GM19395 (cell line): Measurements from ENCODE around the gene BLOC1S1.
A peak's percentile ranks its signal among the peaks of the same experiment; 100 is the strongest.

Experiments used
- ATAC-seq: cut with Tn5 transposase; IDR thresholded peaks from one replicate; pipeline ENCODE4 v1.9.1; 2021; ENCODE audit warnings: mild to moderate bottlenecking, moderate library complexity; ENCODE audit not compliant: unreplicated experiment

The BLOC1S1 gene

DNA sequence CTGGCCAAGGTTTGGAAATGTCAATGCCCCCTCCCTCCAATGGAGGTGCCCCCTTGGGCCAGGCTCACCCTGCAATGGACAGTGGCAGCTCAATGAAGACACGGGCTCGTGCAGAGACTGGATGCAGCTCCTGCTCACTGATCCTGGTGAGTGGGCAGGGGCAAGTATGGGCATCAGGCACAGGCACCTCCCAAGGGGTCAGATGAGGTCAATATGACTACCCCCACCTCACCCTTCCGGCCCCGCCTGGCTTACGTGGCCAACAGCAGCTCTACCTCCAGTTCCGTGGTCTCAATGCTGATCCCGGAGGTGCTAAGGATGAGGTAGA is 21.7 kb upstream of the BLOC1S1 start:
- no peak for ATAC-seq

DNA sequence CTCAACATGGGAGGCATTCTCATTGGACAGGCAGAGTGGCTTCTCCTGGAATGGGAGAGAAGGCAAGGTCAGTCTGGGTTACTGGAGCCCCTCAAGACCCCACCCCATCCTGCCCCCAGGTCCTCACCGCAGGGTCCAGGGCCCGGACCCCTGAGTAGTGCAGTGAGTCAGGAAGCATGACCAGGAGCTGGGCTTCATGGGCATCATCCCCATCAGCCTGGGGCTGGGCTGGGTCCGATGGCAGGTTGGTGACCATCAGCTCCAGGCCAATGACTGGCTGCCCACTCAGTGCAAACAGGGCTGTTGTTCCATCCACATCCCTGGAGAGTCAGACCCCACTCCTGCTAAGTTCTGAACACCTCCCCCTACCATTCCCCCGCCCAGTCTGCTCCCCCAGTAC is 21.2 kb upstream of the BLOC1S1 start:
- ATAC-seq: no peak

DNA sequence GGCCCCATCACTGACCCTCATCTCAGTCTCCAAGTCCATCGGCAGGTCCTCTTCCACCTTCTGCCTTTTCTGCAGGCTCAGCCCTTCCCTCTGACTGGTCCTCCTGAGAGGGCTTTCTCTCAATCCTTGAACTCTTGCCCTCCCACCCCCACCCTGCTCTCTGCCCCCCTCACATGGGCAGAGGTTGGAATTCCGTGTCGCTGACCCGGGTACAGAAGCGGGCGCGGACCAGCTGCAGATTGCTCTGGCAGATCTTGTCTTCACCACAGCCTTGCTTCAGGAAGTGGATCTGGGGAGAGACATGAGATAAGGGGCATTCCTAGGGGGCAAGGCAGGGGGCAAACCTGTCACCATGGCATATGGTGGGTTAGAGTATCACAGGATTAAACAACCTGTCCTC is 20.5 kb upstream of the BLOC1S1 start:
- ATAC-seq: no peak

DNA sequence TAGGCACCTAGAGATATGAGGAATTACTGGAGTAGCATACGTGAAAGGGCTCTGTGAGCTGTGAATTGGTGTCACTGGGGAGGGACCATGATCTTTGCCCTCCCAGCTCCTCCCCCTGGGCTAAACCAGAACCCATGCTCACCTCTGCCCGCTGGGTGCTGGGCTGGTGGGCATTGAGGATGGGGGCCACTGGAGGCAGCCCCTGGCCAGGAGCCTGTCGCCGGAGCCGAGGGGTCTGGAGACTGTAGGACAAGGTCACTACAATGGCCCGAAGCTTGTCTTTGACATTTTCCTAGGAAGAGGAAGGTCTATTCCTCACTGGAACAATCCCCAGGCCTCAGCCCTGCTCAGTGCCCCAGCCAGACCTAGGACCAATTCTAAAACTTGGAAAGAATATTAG is 19.7 kb upstream of the BLOC1S1 start:
- no peak for ATAC-seq

DNA sequence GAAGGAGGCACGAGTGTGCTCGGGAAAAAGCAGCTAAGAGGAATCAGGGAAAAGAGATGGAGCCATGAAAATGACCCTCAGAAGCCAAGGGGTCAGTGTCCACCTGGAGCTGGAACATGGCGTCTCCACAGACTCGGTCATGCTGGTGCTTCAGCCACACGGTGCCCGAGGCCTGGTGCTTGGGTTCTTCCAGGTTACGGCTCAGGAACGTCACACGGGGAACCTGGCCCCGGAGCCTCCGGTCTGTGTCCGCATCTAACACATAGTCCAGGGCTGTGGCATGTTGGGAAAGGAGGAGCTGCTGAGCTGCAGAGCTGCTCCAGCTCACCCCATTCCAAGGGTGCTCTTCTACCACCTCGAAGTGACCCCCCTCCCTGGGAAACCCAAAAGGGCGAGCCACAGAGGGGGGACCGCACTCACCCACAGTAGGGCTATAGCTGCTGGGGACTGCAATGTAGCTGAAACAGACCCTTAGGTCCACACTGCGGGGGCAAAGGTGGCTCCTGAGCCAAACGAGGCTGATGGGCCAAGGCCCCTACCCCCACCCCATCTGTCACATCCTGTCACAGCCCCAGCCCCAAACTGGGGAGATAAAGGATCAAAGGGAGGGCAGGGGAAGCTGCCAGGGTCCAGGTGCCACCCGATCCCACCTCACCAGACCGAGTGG is 18.9 kb upstream of the BLOC1S1 start:
- ATAC-seq: no peak

DNA sequence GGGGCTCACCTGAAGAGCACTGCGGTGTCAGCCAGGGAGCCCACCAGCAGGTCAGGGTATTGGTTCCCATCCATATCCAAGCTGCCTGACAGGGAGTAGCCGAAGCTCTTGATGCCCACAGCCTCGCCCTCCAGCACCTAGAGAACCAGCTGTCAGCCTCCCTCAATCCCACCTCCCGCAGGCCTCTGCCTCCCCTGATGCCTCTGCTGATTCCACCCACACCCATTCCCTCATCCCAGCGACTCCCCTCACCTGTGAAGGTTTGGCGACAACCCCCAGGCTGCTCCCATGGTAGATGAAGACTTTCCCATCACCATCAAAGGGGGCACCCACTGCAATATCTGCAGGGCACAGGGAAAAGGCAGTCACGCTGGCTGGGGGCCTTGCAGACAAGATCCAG is 18.2 kb upstream of the BLOC1S1 start:
- no peak for ATAC-seq

DNA sequence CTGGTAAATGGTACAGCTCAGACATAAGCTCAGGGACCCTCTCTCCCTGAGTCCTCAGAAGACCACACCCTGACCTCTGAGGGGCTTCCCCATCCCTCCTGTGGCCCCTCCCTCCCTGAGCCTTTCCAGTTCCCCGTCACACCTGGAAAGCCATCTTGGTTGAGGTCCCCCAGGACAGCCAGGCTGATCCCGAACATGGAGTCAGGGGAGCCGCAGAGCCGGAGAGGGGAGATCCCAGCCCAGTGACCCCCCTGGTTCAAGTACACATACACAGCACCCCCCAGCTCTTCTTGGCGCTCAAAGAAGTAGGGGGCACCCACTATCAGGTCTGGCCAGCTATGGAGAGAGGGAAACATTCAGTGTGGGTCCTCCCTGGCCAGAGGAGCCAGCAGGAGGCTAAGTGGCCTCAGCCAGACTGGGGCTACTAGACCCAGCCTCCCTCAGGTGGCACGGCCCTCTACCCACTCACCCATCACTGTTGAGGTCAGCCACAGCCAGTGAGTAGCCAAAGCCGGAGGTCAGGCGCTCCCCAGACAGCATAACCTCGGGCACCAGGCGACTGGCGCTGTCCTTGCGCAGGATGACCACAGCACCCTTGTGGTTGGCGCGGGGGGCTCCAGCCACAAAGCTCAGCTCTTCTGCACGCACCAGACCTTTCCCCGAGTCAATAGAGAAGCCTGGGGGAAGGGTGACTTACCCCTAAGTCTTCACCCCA is 17.4 kb upstream of the BLOC1S1 start:
- no peak for ATAC-seq

DNA sequence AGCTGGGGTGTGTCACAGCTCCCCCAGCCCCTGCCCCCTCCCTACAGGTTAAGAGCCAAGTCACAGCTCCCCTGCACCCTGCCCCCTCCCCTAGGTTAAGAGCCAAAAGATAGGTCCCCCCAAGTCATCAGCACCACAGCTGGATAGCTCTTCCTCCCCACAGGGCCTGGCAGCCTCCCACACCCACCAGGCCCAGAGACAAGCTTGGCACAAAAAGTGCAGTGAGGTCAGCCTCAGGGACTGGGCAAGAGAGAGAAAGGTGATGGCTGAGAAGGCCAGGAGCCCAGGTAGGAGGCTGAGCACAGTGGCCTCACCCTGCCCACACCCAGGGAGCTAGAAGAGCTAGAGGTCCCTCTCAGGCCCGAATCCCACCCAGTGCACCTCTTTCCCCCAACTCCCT is 16.9 kb upstream of the BLOC1S1 start:
- no peak for ATAC-seq

DNA sequence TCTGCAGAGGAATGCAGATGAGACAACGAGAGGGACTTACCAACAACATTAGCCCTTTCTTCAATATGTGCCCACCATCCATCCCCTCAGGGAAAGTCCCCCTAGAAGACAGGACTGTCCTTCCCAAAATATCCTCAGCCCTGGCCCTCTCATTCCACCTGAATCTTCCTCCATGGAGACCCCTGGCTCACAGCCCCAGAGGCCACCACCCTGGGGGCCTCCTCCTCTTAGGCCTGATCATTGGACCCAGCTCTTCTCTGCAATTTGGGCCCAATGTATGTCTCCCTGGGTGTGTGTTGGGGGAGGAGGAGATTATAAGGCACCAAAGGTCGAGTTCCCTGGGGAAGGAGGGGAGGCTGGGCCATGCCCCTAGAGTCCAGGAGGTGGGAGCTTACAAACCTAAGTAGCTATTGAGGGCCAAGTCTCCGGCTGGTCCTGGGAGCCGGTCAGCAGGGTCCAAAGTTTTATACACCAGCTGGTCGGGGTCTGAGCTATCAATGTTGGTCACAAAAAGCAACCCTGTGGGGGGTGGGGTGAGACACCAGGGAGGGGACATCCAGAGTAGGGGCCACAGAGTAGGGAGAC is 16.3 kb upstream of the BLOC1S1 start:
- ATAC-seq: no peak

DNA sequence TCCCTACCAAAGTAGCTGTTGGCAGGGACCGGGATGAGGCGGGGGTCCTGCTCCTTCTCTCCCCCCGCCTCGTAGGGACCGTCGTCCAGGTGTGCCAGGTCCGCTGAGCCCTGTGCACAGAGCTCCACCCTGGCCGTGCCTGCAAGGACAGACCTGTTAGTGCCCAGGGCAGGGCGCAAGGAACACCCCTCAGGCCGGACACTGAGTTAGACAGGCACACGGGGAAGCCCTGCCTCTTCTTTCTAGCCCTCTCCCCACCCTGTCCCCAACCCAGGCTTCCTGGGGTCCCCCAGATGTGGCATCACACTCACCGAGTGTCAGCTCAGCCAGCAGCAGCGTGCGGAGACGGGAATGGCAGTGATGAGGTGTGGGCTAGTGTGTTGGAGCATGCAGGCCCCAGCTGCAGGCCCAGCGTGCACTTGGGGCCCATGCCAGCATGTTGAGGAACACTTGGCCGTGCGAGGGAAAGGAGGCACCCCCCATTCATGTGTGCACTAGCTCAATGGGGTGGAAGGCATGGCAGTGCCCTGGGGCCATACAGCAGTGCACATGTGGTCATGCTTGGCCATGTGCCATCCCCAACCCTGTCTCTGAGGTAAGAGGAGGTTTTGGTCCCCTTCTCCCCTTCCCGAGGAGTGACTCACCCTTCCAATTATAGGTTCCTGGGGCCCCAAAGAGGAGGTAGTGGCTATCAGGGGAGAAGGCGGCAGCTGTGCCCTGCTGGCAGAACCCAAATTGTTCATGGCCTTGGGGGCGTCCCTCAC is 15.4 kb upstream of the BLOC1S1 start:
- no peak for ATAC-seq

DNA sequence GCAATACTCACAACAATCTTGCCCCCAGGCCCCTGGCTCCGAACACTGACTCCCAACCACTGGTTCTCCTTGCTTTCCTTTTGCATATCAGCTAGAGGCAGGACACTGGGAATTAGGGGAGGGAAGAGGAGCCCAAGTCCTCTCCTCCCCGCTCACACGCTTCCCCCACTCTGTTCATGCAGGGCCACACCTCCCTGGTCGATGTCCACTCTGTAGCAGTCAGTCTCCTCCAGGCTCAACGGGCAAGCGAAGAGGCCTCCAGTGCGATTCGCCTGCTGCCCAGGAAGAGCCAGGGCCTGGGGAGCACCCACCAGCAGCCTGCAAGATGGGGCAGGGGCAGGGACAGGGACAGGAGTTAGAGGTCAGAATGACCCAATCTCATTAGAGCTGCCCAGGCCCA is 13.0 kb upstream of the BLOC1S1 start:
- no peak for ATAC-seq

DNA sequence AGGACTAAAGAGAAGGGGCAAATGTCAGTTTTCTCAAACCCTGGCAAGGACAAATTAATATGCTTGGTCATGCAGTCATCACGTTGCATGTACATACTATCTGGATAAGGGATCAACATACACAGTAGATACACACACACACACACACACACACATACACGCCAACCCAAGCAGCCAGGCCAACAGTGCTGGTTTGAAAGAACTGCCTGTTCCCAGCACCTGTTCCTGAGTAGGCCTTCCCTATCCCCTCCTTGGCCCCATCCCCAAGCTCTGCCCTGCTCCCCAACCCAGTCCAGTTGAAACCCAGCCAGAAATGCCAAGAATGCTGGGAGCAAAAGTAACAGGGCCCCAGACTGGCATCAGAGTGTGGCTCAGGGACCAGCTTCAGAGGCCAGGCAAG is 12.6 kb upstream of the BLOC1S1 start:
- no peak for ATAC-seq

DNA sequence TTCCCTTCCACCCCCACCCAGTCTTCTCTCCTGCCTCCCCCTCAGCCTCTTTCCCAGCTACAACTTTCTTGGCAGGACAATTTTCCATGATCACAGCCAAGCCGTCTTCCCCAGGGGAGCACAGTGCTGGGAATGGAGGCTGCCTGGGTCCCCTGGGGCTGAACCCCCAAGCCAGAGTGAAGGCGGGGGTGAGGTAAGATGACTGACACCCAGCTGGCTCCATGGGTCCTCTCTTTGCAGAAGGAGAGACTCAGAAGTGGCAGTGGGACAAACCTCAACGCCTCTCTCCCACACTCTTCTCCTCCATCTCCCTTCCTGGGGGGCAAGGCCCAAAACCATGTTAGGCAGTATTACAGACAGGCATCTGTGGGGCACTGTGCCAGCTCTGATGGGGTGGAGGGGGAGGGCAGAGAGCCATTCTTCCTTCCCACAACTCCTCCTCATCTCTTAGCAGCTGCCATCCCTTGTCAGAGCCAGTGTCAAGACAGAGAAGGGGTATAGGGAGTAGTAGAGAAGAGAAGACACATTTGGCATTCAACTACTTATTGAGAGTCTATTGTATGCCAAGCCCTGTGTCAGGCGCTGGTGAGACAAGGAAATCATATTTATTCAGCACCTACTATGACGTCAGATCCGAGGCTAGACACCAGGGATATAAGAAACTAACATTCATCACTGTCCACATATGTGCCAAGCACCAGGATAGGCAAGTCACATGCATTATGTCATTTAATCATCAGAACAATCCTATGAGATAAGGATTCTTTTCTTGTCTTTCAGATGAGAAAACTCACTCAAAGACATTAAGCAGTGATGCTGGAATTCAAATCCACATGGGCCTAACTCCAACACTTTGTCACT is 11.7 kb upstream of the BLOC1S1 start:
- ATAC-seq: no peak

DNA sequence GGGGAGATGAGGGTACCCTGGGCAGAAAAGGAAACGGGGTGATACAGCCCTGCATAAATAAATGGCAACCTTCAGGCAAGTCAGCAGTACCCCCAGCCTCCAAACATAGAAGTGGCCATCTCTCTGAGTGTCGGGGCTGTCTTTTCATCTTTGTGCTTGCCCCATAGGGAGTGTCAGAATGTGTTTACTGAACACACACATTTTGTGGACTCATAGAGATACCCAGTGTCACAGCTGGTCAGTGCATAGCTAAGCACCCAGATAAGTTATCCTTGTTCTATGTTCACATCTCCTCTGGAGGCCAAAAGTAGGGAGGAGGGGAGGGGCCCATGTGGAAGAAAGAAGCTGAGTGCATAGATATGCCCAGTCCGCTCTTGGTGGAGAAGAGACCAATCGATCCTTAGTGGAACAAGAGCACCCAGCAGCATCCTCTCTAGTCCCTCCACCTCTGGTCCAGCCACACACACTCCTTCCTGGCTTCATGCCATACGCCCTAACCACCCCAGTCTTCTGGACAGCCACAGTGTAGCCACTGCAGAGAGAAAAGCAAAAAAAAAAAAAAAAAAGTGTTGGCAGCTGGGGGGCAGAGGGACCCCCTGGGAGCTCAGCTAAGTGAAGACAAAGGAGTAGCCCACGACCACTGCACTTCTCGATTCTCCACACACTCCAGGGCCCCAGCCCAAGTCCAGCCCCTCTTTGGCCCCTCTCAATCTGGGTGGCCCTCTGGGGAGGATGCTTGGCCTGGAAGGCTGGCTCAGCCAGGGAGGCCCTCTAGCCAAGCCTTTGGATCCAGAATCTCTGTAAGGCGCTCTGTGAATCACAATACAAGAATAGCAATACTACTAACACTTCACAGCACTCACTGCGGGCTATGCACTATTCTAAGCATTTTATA is 10.8 kb upstream of the BLOC1S1 start:
- ATAC-seq: no peak

DNA sequence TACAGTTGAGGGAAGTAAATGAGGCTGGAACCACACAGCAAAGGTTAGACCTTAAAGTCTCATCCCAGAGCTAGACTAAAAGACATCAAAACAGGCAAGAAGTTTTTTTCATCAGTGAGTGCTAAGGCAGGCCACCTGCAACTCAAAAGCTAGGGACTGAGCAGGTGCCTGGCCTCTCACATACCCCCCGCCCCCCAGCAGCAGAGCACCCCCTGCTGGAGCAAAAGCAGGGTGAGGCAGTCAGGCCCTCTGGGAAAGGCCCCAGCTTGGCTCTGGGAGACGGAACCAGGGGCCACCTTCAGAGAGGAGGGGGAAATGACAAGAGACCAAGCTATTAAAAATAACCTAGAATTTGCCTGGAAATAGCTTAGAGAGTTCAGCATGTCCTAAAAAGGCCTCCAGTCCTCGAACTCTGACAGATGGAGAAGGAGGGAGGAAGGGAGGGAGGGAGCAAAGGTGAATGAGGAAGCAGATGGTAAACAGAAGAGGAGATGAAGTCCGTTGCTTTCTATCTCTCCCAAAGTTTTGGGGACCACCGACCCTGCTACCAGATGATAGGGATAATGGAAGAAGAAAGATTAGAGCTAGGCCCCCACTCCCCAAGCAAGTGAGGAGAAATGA is 10.0 kb upstream of the BLOC1S1 start:
- ATAC-seq: no peak

DNA sequence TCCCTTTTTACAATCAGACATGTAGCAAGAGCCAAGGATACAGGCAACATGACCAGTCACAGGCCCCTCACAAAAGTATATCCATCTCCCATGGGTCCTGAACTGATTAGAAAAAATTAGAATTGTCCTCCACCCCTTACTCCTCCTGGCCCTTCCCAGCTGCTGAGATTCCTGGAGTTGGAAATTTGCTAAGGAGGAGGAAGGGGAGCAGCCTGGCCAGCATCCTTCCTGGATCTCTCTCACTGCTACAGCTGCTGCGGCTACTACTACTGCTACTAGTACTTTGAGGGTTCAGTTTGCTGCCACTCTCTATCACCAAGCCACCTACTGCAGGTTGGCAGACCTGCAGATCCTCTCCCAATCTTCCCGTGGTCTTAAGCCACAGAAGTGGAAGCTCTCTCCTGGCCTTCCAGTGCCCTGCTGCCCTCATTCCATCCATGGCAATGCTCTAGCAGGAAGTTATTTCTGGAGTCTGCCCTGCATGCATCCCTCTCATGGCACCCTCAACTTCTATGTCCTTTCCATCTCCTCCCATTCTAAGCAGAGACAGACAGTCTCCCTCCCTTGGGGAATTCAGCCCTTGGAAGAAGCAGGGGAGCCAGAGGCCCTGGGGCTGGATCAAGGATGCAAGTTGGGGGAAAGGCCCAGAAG is 9.2 kb upstream of the BLOC1S1 start:
- no peak for ATAC-seq

DNA sequence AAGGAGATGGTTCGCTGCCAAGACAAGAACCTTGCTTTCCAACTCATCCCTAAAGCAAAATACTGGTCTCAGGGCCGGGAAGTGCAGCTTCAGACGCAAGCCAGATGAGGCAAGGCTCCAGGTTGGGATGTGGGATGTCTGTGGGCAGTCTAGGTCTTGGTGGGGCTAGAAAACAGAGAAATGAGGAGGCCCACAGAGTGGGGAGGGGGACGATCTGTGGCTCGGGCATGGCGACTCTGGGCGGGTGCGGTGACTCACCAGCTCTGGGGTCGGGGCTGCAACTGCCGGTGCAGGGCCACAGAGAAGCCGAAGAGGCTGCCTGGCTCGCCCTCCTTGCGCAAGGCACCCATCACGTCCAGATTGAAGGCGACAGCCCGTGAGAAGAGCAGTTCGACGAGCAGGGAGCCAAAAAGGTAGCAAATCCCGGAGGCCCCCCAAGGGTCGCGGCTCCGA is 8.6 kb upstream of the BLOC1S1 start:
- no peak for ATAC-seq

DNA sequence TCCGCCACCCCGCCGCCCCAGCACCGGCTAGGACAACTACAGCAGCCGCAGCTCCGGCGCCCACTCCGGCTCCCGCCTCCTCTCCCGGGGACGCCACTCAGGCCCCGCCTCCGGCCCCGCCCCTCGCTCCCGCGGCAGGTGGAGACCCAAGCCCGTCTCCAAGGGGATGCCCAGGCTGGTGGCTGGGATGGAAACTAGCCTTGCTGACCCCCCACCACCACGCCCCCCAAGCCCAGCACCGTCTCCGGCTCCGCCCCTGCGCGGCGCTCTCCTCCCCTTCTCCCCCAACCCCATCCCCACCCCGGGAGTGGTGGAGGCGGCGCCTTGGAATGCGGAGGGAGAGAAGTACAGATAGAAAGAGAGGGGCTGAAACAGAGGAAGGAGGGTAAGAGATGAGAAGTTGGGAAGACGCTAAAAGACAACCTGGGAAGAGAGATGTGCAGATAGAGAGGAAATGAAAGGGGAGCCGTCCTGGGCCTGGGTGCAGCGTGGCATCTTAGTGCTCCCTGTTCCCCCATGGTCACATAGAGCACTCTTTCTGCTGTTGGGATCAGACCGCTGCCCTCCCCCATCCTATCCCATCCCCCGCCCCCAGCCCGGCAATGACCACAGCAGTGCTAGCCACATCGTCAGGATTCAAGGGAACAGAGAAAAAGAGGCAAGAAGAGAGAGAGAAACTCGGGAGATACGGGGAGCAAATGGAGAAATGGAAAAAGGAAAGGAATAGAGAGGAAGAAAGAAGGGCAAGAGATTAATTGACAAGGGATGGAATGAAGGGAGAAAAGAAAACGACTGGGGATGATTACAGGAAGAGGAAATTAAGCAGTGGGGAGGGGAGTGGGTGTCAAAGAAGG is 7.8 kb upstream of the BLOC1S1 start, which contains the start of gene ITGA7:
TSS of gene ITGA7 (minus strand) at position 64 of the 854 bp plus-strand sequence. CDS start 222 bp downstream, outside the sequence.
- ATAC-seq: peak; percentile 57
